MV-4-11 (cell line): Measurements from ENCODE around the gene ENDOU.

Experiments used
- DNase-seq: peaks from one replicate; lab custom pipeline; 2025; lab: John Stamatoyannopoulos, UW

ENDOU gene

GRCh38 chr12:47743311-47743860 lies 18.1 kb upstream of the ENDOU start:
- DNase-seq, result no peak

- no peak for DNase-seq
Measured at GRCh38 chr12:47742253-47742825, 17.0 kb upstream of the ENDOU start.

GRCh38 chr12:47741340-47741703 lies 16.0 kb upstream of the ENDOU start:
- peak; percentile 89 for DNase-seq

- DNase-seq, result no peak
Measured at GRCh38 chr12:47740606-47741339, 15.5 kb upstream of the ENDOU start.

GRCh38 chr12:47739979-47740378 lies 14.7 kb upstream of the ENDOU start:
- DNase-seq, result no peak

GRCh38 chr12:47739297-47739696 lies 14.0 kb upstream of the ENDOU start:
- DNase-seq, result no peak

- no peak for DNase-seq
Measured at GRCh38 chr12:47737936-47738594, 12.8 kb upstream of the ENDOU start.

- DNase-seq, result no peak
Measured at GRCh38 chr12:47736877-47737676, 11.8 kb upstream of the ENDOU start.

- DNase-seq, result no peak
Measured at GRCh38 chr12:47736216-47736615, 10.9 kb upstream of the ENDOU start.

GRCh38 chr12:47735649-47736048 lies 10.4 kb upstream of the ENDOU start:
- DNase-seq, result no peak

GRCh38 chr12:47734725-47735480 lies 9.6 kb upstream of the ENDOU start:
- no peak for DNase-seq

GRCh38 chr12:47733142-47733541 lies 7.9 kb upstream of the ENDOU start:
- no peak for DNase-seq

GRCh38 chr12:47732504-47732903 lies 7.2 kb upstream of the ENDOU start:
- DNase-seq, result no peak

GRCh38 chr12:47731723-47732122 lies 6.4 kb upstream of the ENDOU start:
- no peak for DNase-seq

- DNase-seq, result no peak
Measured at GRCh38 chr12:47730341-47730744, 5.1 kb upstream of the ENDOU start.

- DNase-seq, result no peak
Measured at GRCh38 chr12:47729233-47729632, 3.9 kb upstream of the ENDOU start.

- DNase-seq, result peak; percentile 29
Measured at GRCh38 chr12:47725893-47726292, 603 bp upstream of the ENDOU start.

GRCh38 chr12:47722941-47723631 lies 2.2 kb downstream of the ENDOU start:
- no peak for DNase-seq

GRCh38 chr12:47722136-47722834 lies 3.0 kb downstream of the ENDOU start:
- DNase-seq, result no peak

GRCh38 chr12:47721431-47721973 lies 3.8 kb downstream of the ENDOU start:
- DNase-seq, result peak; percentile 92
